Keratinocyte (primary cell): ENCODE results near the gene SLC2A11. TPM values are rescaled to one million over a fixed set of nuclear protein-coding genes. Genes with fewer than 3 reads are reported as not detected.

Experiments
- DNase-seq: peaks from one replicate; pipeline ENCODE4 v3.0.0-alpha.2; 2011; ENCODE audit warnings: low read depth, missing footprints, low spot score
- FAIRE-seq: peaks from 2 replicates; lab custom pipeline; 2011; peaks lifted over from hg19 to GRCh38; lab: Jason Lieb, UNC
- H2AFZ ChIP-seq: 2 replicates; pipeline ENCODE4 v1.6.0; 2012; ENCODE audit warnings: low read length, control low read depth, inconsistent platforms; ENCODE audit not compliant: control insufficient read depth
- H3K27ac ChIP-seq: 2 replicates; pipeline ENCODE4 v1.5.1; 2011; ENCODE audit warnings: low read length; ENCODE audit not compliant: control insufficient read depth, insufficient read depth
- H3K27me3 ChIP-seq: 3 replicates; pipeline ENCODE4 v1.6.0; 2011; ENCODE audit warnings: low read length; ENCODE audit not compliant: control insufficient read depth, insufficient read depth; ENCODE audit errors: extremely low read depth
- H3K36me3 ChIP-seq, 2 experiments: 2 replicates in 1 of 2; 3 replicates in 1 of 2; pipeline ENCODE4 v1.5.1; 2011; ENCODE audit warnings: low read length in 2 of 2, mild to moderate bottlenecking in 1 of 2; ENCODE audit not compliant: control insufficient read depth in 2 of 2, insufficient read depth in 2 of 2; ENCODE audit errors: extremely low read depth in 1 of 2
- H3K4me1 ChIP-seq: 3 replicates; pipeline ENCODE4 v1.5.1; 2011; ENCODE audit warnings: low read length; ENCODE audit not compliant: control insufficient read depth, insufficient read depth; ENCODE audit errors: extremely low read depth
- H3K4me2 ChIP-seq: 3 replicates; pipeline ENCODE4 v1.6.0; 2011; ENCODE audit warnings: low read depth, low read length; ENCODE audit not compliant: control insufficient read depth, insufficient read depth; ENCODE audit errors: extremely low read depth
- H3K4me3 ChIP-seq, 3 experiments: fragments of 200-600 bp in 1 of 3; sonication (generic) in 1 of 3; 2 replicates in 2 of 3; 3 replicates in 1 of 3; pipeline ENCODE4 v1.5.1; 2011 to 2016; ENCODE audit warnings: low read length in 3 of 3, mild to moderate bottlenecking in 3 of 3, control low read depth in 2 of 3, inconsistent platforms in 1 of 3, low read depth in 1 of 3, mixed read lengths in 1 of 3, mixed run types in 1 of 3, moderate library complexity in 1 of 3; ENCODE audit not compliant: control insufficient read depth in 2 of 3, insufficient read depth in 2 of 3; ENCODE audit errors: extremely low read depth in 1 of 3
- H3K79me2 ChIP-seq: 2 replicates; pipeline ENCODE4 v1.6.0; 2012; ENCODE audit warnings: low read length; ENCODE audit not compliant: control insufficient read depth, insufficient read depth
- H3K9ac ChIP-seq: 3 replicates; pipeline ENCODE4 v1.6.0; 2011; ENCODE audit warnings: low read length; ENCODE audit not compliant: control insufficient read depth, insufficient read depth; ENCODE audit errors: extremely low read depth
- H3K9me1 ChIP-seq: 3 replicates; pipeline ENCODE4 v1.6.0; 2011; ENCODE audit warnings: low read length; ENCODE audit not compliant: control insufficient read depth, insufficient read depth; ENCODE audit errors: extremely low read depth
- H3K9me3 ChIP-seq: 2 replicates; pipeline ENCODE4 v1.5.1; 2012; ENCODE audit warnings: low read depth, low read length; ENCODE audit not compliant: control insufficient read depth
- H4K20me1 ChIP-seq: 3 replicates; pipeline ENCODE4 v1.6.0; 2011; ENCODE audit warnings: low read length; ENCODE audit not compliant: control insufficient read depth, insufficient read depth; ENCODE audit errors: extremely low read depth
- EZH2 ChIP-seq: IDR thresholded peaks from one replicate; pipeline ENCODE4 v1.6.1; 2012; ENCODE audit warnings: inconsistent platforms, mild to moderate bottlenecking, low read length, moderate library complexity
- dilution Hi-C: fragments of 300-500 bp; cut with MboI; formaldehyde crosslinking; loops from one replicate; pipeline ENCODE4 v1.7.0; 2020; ENCODE audit warnings: low sequenced_read_pairs; ENCODE audit not compliant: extremely low pct_ligation_motif_present
- polyA plus RNA-seq, 5 experiments: library from polyadenylated mRNA; depleted of rRNA in 3 of 5; stranded (reverse) in 3 of 5; stranded (forward) in 1 of 5; unstranded in 1 of 5; fragments of >200 nt; gene quantifications; 1 replicate in 1 of 5; 2 replicates in 3 of 5; 3 replicates in 1 of 5; pipeline versions ENCODE4 v1.2.1 to v1.2.3, GENCODE V29; 2011 to 2012; ENCODE audit warnings: missing spikeins in 2 of 5, low read depth in 1 of 5, low replicate concordance in 1 of 5
- TF ChIP-seq, protein P1 (sequence below), 3 experiments: IDR thresholded peaks in 1 of 3; conservative IDR thresholded peaks in 1 of 3; optimal IDR thresholded peaks in 1 of 3; 2 replicates in 2 of 3; 3 replicates in 1 of 3; pipeline versions ENCODE3 to v1.5.1; 2011; ENCODE audit warnings: low read length in 3 of 3, mild to moderate bottlenecking in 3 of 3, moderate library complexity in 2 of 3, control low read depth in 1 of 3, inconsistent platforms in 1 of 3; ENCODE audit not compliant: insufficient read depth in 2 of 3; ENCODE audit errors: extremely low read depth in 1 of 3

SLC2A11 gene
- polyA plus RNA-seq, 1 donor (not counting 4 experiments of a cell fraction or from before 2014, with no cell fraction given) = 6.0 TPM

DNA sequence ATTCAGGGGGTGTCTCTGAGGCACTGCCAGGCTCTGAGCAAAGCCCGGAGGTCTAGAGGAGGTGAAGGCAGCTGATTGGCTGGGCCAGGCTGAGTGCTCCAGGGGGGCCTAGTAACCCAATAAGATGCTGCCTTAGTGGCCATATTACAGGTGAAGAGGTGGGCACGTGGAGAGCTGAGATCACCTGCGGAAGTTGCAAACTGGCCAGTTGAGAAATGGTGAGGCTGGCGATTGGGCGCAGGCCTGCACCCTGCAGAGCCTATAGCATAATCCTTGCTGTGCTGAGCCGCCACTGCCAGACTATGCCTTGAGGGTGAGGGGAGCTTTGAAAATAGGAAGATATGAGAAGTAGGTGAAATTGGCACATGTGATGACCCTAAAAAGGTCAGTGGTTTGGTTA, 40.5 kb upstream of the SLC2A11 start:
- Histone ChIP-seq H3K4me2 (no peak overlapping the region), H3K9me3 (no peaks in the 10 kb centered on the region), H3K27me3 (no peaks in the 10 kb centered on the region), H3K79me2 (no peaks in the 10 kb centered on the region), H3K9ac (no peak overlapping the region), H3K36me3 (peaks cover 11 to 12% of the 10 kb centered on the region in 2 experiments), H3K4me1 (peaks cover 4% of the 10 kb centered on the region), H4K20me1 (no peaks in the 10 kb centered on the region), H3K27ac (no peak overlapping the region), H3K9me1 (no peaks in the 10 kb centered on the region), H2AFZ (no peak overlapping the region), H3K4me3 (no peak overlapping the region)
- FAIRE-seq (no peak), DNase-seq (no peak)
- no peak for TF ChIP-seq EZH2
- TF ChIP-seq, protein P1, sequence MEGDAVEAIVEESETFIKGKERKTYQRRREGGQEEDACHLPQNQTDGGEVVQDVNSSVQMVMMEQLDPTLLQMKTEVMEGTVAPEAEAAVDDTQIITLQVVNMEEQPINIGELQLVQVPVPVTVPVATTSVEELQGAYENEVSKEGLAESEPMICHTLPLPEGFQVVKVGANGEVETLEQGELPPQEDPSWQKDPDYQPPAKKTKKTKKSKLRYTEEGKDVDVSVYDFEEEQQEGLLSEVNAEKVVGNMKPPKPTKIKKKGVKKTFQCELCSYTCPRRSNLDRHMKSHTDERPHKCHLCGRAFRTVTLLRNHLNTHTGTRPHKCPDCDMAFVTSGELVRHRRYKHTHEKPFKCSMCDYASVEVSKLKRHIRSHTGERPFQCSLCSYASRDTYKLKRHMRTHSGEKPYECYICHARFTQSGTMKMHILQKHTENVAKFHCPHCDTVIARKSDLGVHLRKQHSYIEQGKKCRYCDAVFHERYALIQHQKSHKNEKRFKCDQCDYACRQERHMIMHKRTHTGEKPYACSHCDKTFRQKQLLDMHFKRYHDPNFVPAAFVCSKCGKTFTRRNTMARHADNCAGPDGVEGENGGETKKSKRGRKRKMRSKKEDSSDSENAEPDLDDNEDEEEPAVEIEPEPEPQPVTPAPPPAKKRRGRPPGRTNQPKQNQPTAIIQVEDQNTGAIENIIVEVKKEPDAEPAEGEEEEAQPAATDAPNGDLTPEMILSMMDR (optimal IDR thresholded peaks at IDR 0.05 in 1 of 3, IDR thresholded peaks at IDR 0.05 in 1 of 3, conservative IDR thresholded peaks at IDR 0.05 in 1 of 3; ENCODE audit: extremely low read depth in 1 of 3, insufficient read depth in 2 of 3, low read length in 3 of 3) = no peak
- dilution Hi-C loops = no loop called here

DNA sequence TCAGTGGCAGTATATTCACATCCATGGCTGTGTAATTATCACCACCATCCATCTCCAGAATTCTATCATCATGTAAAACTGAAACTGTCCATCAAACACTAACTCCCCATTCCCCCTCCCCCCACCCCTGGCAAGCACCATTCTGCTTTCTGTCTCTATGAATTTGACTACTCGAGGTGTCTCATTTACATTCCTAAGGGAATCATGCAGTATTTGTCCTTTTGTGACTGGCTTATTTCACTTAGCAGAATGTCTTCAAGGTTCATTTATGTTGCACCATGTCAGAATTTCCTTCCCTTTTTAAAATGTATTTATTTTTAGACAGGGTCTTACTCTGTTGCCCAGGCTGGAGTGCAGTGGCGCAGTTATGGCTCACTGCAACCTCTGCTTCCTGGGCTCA, 39.1 kb upstream of the SLC2A11 start:
- no peak for TF ChIP-seq EZH2
- TF ChIP-seq, protein P1 (optimal IDR thresholded peaks at IDR 0.05 in 1 of 3, IDR thresholded peaks at IDR 0.05 in 1 of 3, conservative IDR thresholded peaks at IDR 0.05 in 1 of 3; ENCODE audit: extremely low read depth in 1 of 3, insufficient read depth in 2 of 3, low read length in 3 of 3) = no peak
- Histone ChIP-seq H3K4me1 (peaks cover 4% of the 10 kb centered on the region), H3K27ac (no peak overlapping the region), H2AFZ (no peak overlapping the region), H3K79me2 (no peaks in the 10 kb centered on the region), H3K4me2 (no peak overlapping the region), H3K4me3 (no peak overlapping the region), H3K9ac (no peak overlapping the region), H4K20me1 (no peaks in the 10 kb centered on the region), H3K36me3 (peaks cover 14 to 15% of the 10 kb centered on the region in 2 experiments), H3K9me3 (no peaks in the 10 kb centered on the region), H3K9me1 (no peaks in the 10 kb centered on the region), H3K27me3 (no peaks in the 10 kb centered on the region)
- DNase-seq = no peak
- no peak for FAIRE-seq
- dilution Hi-C loops = no loop called here
